SK-N-SH (cell line): ENCODE results near the gene CD300A. TPM values are rescaled to one million over a fixed set of nuclear protein-coding genes. Genes with fewer than 3 reads are reported as not detected.
"Not testable (repeated sequence)": the region's sequence is repeated elsewhere in the genome, so short reads cannot be mapped to it uniquely, and the experiment has no call there.

Experiments
- CTCF ChIA-PET: fragments of 300-600, 350-600 bp; formaldehyde crosslinking; extraction: SDS; loops from one replicate; lab custom pipeline; 2021; lab: Yijun Ruan, JAX
- POLR2A ChIA-PET: fragments of 350-600 bp; sonication (Branson Sonifier 250); formaldehyde crosslinking; extraction: SDS; loops from one replicate; lab custom pipeline; 2020; ENCODE audit warnings: antibody characterized with exemption, inconsistent platforms; lab: Yijun Ruan, JAX
- DNase-seq: peaks from one replicate; pipeline ENCODE4 v3.0.0; 2012
- H2AFZ ChIP-seq: fragments of 200-600 bp; sonication (generic); 2 replicates; pipeline ENCODE4 v1.8.1; 2016; ENCODE audit warnings: antibody characterized with exemption, mild to moderate bottlenecking, low read depth
- H3F3A ChIP-seq: fragments of 200-600 bp; sonication (generic); replicated peaks from 2 replicates; pipeline ENCODE3; 2016; ENCODE audit warnings: antibody characterized with exemption, mild to moderate bottlenecking; ENCODE audit not compliant: insufficient read depth
- H3K27ac ChIP-seq, 2 experiments: fragments of 200-500 bp in 1 of 2; fragments of 200-600 bp in 1 of 2; sonication (Bioruptor generic) in 1 of 2; sonication (generic), shearing (Covaris generic) in 1 of 2; 2 replicates each; pipeline versions ENCODE4 v1.5.1 to v1.6.1; 2014 to 2016; ENCODE audit warnings: low read depth in 2 of 2, inconsistent platforms in 1 of 2, low read length in 1 of 2, mild to moderate bottlenecking in 1 of 2, mixed read lengths in 1 of 2
- H3K27me3 ChIP-seq: fragments of 200-600 bp; sonication (generic), shearing (Covaris generic); 2 replicates; pipeline ENCODE4 v1.6.1; 2016; ENCODE audit warnings: mixed run types; ENCODE audit not compliant: insufficient read depth
- H3K36me3 ChIP-seq, 2 experiments: fragments of 200-500 bp in 1 of 2; fragments of 200-600 bp in 1 of 2; sonication (Bioruptor generic) in 1 of 2; sonication (generic) in 1 of 2; replicated peaks in 1 of 2; 2 replicates each; pipeline versions ENCODE3 to v1.5.1; 2014 to 2016; ENCODE audit warnings: low read length in 1 of 2, mild to moderate bottlenecking in 1 of 2; ENCODE audit not compliant: insufficient read depth in 2 of 2, control insufficient read depth in 1 of 2
- H3K4me1 ChIP-seq, 2 experiments: fragments of 200-500 bp in 1 of 2; fragments of 200-600 bp in 1 of 2; sonication (Bioruptor generic) in 1 of 2; sonication (generic), shearing (Covaris generic) in 1 of 2; 2 replicates each; pipeline versions ENCODE4 v1.5.1 to v1.6.1; 2014 to 2016; ENCODE audit warnings: low read depth in 1 of 2, low read length in 1 of 2, mixed run types in 1 of 2; ENCODE audit not compliant: insufficient read depth in 2 of 2, control insufficient read depth in 1 of 2
- H3K4me2 ChIP-seq: fragments of 200-600 bp; sonication (generic), shearing (Covaris generic); 2 replicates; pipeline ENCODE4 v1.6.1; 2017; ENCODE audit warnings: mixed run types
- H3K4me3 ChIP-seq, 2 experiments: fragments of 200-500 bp in 1 of 2; fragments of 200-600 bp in 1 of 2; sonication (Bioruptor generic) in 1 of 2; sonication (generic), shearing (Covaris generic) in 1 of 2; 2 replicates each; pipeline versions ENCODE4 v1.5.1 to v1.8.1; 2014 to 2016; ENCODE audit warnings: low read depth in 2 of 2, inconsistent platforms in 1 of 2, low read length in 1 of 2, mild to moderate bottlenecking in 1 of 2, mixed read lengths in 1 of 2, moderate library complexity in 1 of 2
- H3K79me2 ChIP-seq: fragments of 200-600 bp; sonication (generic); 2 replicates; pipeline ENCODE4 v1.8.1; 2017; ENCODE audit warnings: mild to moderate bottlenecking; ENCODE audit not compliant: insufficient read depth
- H3K9ac ChIP-seq: fragments of 200-600 bp; sonication (generic); 2 replicates; pipeline ENCODE4 v1.6.1; 2017; ENCODE audit warnings: mixed run types
- H3K9me2 ChIP-seq: fragments of 200-600 bp; sonication (generic); 2 replicates; pipeline ENCODE4 v1.6.1; 2017; ENCODE audit warnings: mixed run types
- H3K9me3 ChIP-seq: fragments of 200-600 bp; sonication (generic); 2 replicates; pipeline ENCODE4 v1.6.1; 2017; ENCODE audit warnings: mixed run types, mild to moderate bottlenecking, moderate library complexity
- H4K20me1 ChIP-seq: fragments of 200-600 bp; sonication (generic); 2 replicates; pipeline ENCODE4 v1.6.1; 2017; ENCODE audit warnings: mild to moderate bottlenecking, mixed run types; ENCODE audit not compliant: insufficient read depth
- CHD2 ChIP-seq: fragments of 150-350 bp; IDR thresholded peaks from 2 replicates; pipeline ENCODE4 v1.6.1; 2018; ENCODE audit warnings: low read length; ENCODE audit not compliant: partially characterized antibody
- EP300 ChIP-seq, 2 experiments: IDR thresholded peaks; 2 replicates each; pipeline versions ENCODE4 v1.4.0 to v1.6.1; 2012; ENCODE audit warnings: borderline replicate concordance in 1 of 2, low read depth in 1 of 2, low read length in 1 of 2
- GATA2 ChIP-seq: sonication (generic); formaldehyde crosslinking; IDR thresholded peaks from 2 replicates; pipeline ENCODE4 v1.5.0; 2020; ENCODE audit warnings: mild to moderate bottlenecking, missing genetic modification reagents
- MAX ChIP-seq: IDR thresholded peaks from 2 replicates; pipeline ENCODE4 v1.4.0; 2012; ENCODE audit warnings: low read depth
- NFIC ChIP-seq: IDR thresholded peaks from 2 replicates; pipeline ENCODE4 v1.4.0; 2012; ENCODE audit warnings: borderline replicate concordance
- PBX3 ChIP-seq: IDR thresholded peaks from 2 replicates; pipeline ENCODE4; 2012
- RAD21 ChIP-seq: IDR thresholded peaks from 2 replicates; pipeline ENCODE4 v1.6.1; 2012; ENCODE audit warnings: mild to moderate bottlenecking, low read length
- YY1 ChIP-seq: IDR thresholded peaks from 2 replicates; pipeline ENCODE4 v1.4.0; 2012; ENCODE audit warnings: low read depth, mild to moderate bottlenecking
- WGBS: methylation state at CpG from one replicate; pipeline ENCODE4 v1.1.6; 2017; ENCODE audit warnings: low lambda C conversion rate; 5-methylcytosine and 5-hydroxymethylcytosine counted together
- polyA plus RNA-seq, 3 experiments: library from polyadenylated mRNA; depleted of rRNA; stranded (reverse); fragments of >200 nt; gene quantifications; 2 replicates each; pipeline ENCODE4 v1.2.3, GENCODE V29; 2012
- TF ChIP-seq, protein P1 (sequence below): fragments of 150-350 bp; IDR thresholded peaks from 2 replicates; pipeline ENCODE4 v1.6.1; 2017; ENCODE audit warnings: antibody characterized with exemption, low read length, low read depth, borderline replicate concordance

Gene CD300A
- polyA plus RNA-seq, 1 of the 3 experiments (the other 2 are of a cell fraction), result not detected

GRCh38 chr17:74485022-74485743 is 18.7 kb downstream of the CD300A start (continued):
- TF ChIP-seq, protein P1, sequence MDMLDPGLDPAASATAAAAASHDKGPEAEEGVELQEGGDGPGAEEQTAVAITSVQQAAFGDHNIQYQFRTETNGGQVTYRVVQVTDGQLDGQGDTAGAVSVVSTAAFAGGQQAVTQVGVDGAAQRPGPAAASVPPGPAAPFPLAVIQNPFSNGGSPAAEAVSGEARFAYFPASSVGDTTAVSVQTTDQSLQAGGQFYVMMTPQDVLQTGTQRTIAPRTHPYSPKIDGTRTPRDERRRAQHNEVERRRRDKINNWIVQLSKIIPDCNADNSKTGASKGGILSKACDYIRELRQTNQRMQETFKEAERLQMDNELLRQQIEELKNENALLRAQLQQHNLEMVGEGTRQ, result no peak
- TF ChIP-seq GATA2 (no peak), EP300 (IDR thresholded peaks at IDR 0.05; ENCODE audit: borderline replicate concordance in 1 of 2, low read depth in 1 of 2, low read length in 1 of 2) (no peak), YY1 (no peak), CHD2 (no peak), RAD21 (no peak)

GRCh38 chr17:74485841-74486240 is 19.4 kb downstream of the CD300A start:
- ChIA-PET CTCF (interaction anchor here (1.0 to 11.0 kb wide), 3 partner anchors 107 to 184 kb away, joined by 3 to 61 read pairs (median 23); partner anchors contain the start of gene GPR142), POLR2A (no interaction called here)
- Histone ChIP-seq H3K9me3 (no peaks in the 10 kb centered on the region), H3K4me3 (no peak overlapping the region), H3K9ac (no peak overlapping the region), H3K4me1 (no peaks in the 10 kb centered on the region), H3K27ac (no peak overlapping the region), H3K9me2 (no peaks in the 10 kb centered on the region), H3K4me2 (no peak overlapping the region), H3K79me2 (no peaks in the 10 kb centered on the region), H2AFZ (no peak overlapping the region), H3F3A (no peaks in the 10 kb centered on the region), H3K36me3 (no peaks in the 10 kb centered on the region), H4K20me1 (no peaks in the 10 kb centered on the region), H3K27me3 (no peaks in the 10 kb centered on the region)
- DNase-seq, result no peak
- 21% methylated on average over 5 of the region's 5 CpGs for WGBS
- no peak for TF ChIP-seq YY1

- H3K4me3 ChIP-seq, H3K27me3 ChIP-seq, H3K9me3 ChIP-seq, H3F3A ChIP-seq, POLR2A ChIA-PET, H3K9ac ChIP-seq, H3K9me2 ChIP-seq, H3K79me2 ChIP-seq, H2AFZ ChIP-seq, H3K4me2 ChIP-seq, H3K27ac ChIP-seq, H4K20me1 ChIP-seq, H3K36me3 ChIP-seq, DNase-seq, H3K4me1 ChIP-seq: not testable (repeated sequence)
- CTCF ChIA-PET, result interaction anchor here (0.6 to 3.7 kb wide), 6 partner anchors 12 to 120 kb away, joined by 3 to 23 read pairs (median 4); no protein-coding TSS in a partner anchor
- 33% methylated on average over 4 of the region's 4 CpGs for WGBS
These were observed 21.8 kb downstream of the CD300A start for GRCh38 chr17:74488276-74488675.

DNA sequence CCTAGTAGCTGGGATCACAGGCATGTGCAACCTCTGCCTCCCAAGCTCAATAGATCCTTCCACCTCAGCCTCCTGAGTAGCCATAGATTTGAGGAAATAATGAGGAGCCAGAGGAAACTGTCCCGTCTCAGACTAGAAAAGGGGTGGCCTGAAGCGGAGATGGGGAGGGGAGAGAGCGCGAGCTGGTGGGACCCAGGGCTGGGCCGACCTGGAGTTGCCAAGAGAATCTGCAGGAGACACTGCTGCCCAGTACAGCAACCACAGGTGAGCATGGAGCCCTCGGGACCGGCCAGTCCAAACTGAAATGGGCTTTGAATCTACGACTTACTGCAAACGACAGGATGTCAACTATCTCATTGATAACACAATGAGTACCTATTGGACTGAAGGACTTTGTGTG is 24.3 kb downstream of the CD300A start:
- ChIA-PET CTCF (interaction anchor here (0.7 to 8.8 kb wide), 7 partner anchors 9 to 122 kb away, joined by 3 to 85 read pairs (median 6); partner anchors contain the start of gene GPR142), POLR2A (no interaction called here)
- no peak for DNase-seq
- H3F3A ChIP-seq, result no peaks in the 10 kb centered on the region
- H3K4me2 ChIP-seq, result no peak overlapping the region
- no peak overlapping the region for H2AFZ ChIP-seq
- no peaks in the 10 kb centered on the region for H3K79me2 ChIP-seq
- no peaks in the 10 kb centered on the region for H3K9me2 ChIP-seq
- no peaks in the 10 kb centered on the region for H4K20me1 ChIP-seq
- H3K27me3 ChIP-seq, result no peaks in the 10 kb centered on the region
- 51% methylated on average over 9 of the region's 9 CpGs for WGBS
- no peak overlapping the region for H3K9ac ChIP-seq
- no peaks in the 10 kb centered on the region for H3K4me1 ChIP-seq
- no peak overlapping the region for H3K4me3 ChIP-seq
- TF ChIP-seq PBX3 (no peak), NFIC (no peak), MAX (no peak)
- no peak overlapping the region for H3K27ac ChIP-seq
- H3K9me3 ChIP-seq, result no peaks in the 10 kb centered on the region
- H3K36me3 ChIP-seq, result no peaks in the 10 kb centered on the region
